ENCODE results near the gene AGAP2.

The AGAP2 gene

GRCh38 chr12:57766464-57767304 is 28.1 kb upstream of the AGAP2 start, which contains the start of gene CYP27B1:
Gene CYP27B1 (minus strand): TSS chr12:57767078. CDS start chr12:57767041, 37 bp downstream.
- H3K27me3 Mint-ChIP-seq (ENCODE audit: low read depth, poor library complexity) = peaks cover 76% of the 10 kb centered on the region
- H3K4me1 Mint-ChIP-seq = peaks cover 37% of the 10 kb centered on the region
- peak within 1 kb of the TSS; percentile 55 for H3K4me3 Mint-ChIP-seq
- peak; percentile 23 for DNase-seq
- no peak within 1 kb of the TSS for H3K27ac Mint-ChIP-seq
- H3K9me3 Mint-ChIP-seq = peaks cover 4% of the 10 kb centered on the region
- peaks cover 33% of the 10 kb centered on the region for H3K36me3 Mint-ChIP-seq (ENCODE audit: low read depth)
- TF ChIP-seq CTCF (IDR thresholded peaks at IDR 0.05) = no peak

- Mint-ChIP-seq H3K9me3 (peaks cover 4% of the 10 kb centered on the region), H3K4me1 (peaks cover 29% of the 10 kb centered on the region), H3K27ac (no peak overlapping the region), H3K4me3 (peak overlapping the region; percentile 55), H3K27me3 (ENCODE audit: low read depth, poor library complexity) (peaks cover 83% of the 10 kb centered on the region), H3K36me3 (ENCODE audit: low read depth) (peaks cover 33% of the 10 kb centered on the region)
- no peak for TF ChIP-seq CTCF (IDR thresholded peaks at IDR 0.05)
- DNase-seq = peak; percentile 31
Observed at GRCh38 chr12:57765698-57766463, 27.3 kb upstream of the AGAP2 start.

GRCh38 chr12:57765003-57765697 is 26.6 kb upstream of the AGAP2 start:
- Mint-ChIP-seq H3K36me3 (ENCODE audit: low read depth) (peaks cover 27% of the 10 kb centered on the region), H3K4me1 (peaks cover 22% of the 10 kb centered on the region), H3K27me3 (ENCODE audit: low read depth, poor library complexity) (peaks cover 91% of the 10 kb centered on the region), H3K9me3 (peaks cover 4% of the 10 kb centered on the region), H3K4me3 (peak overlapping the region; percentile 44), H3K27ac (no peak overlapping the region)
- peak; percentile 47 for DNase-seq
- no peak for TF ChIP-seq CTCF (IDR thresholded peaks at IDR 0.05)

GRCh38 chr12:57764662-57765002 is 26.1 kb upstream of the AGAP2 start:
- H3K4me1 Mint-ChIP-seq = peaks cover 17% of the 10 kb centered on the region
- peaks cover 4% of the 10 kb centered on the region for H3K9me3 Mint-ChIP-seq
- no peak for DNase-seq
- H3K27me3 Mint-ChIP-seq (ENCODE audit: low read depth, poor library complexity) = peaks cover 95% of the 10 kb centered on the region
- no peak overlapping the region for H3K27ac Mint-ChIP-seq
- TF ChIP-seq CTCF (IDR thresholded peaks at IDR 0.05) = no peak
- no peak overlapping the region for H3K4me3 Mint-ChIP-seq
- H3K36me3 Mint-ChIP-seq (ENCODE audit: low read depth) = peaks cover 21% of the 10 kb centered on the region

- Mint-ChIP-seq H3K4me1 (peaks cover 16% of the 10 kb centered on the region), H3K27me3 (ENCODE audit: low read depth, poor library complexity) (peaks cover 98% of the 10 kb centered on the region)
Observed at GRCh38 chr12:57763881-57764661, 25.5 kb upstream of the AGAP2 start.

More at GRCh38 chr12:57763881-57764661, 25.5 kb upstream of the AGAP2 start:
- H3K9me3 Mint-ChIP-seq = peaks cover 4% of the 10 kb centered on the region
- H3K27ac Mint-ChIP-seq = no peak overlapping the region
- no peak for DNase-seq
- peaks cover 18% of the 10 kb centered on the region for H3K36me3 Mint-ChIP-seq (ENCODE audit: low read depth)
- TF ChIP-seq CTCF (IDR thresholded peaks at IDR 0.05) = no peak
- H3K4me3 Mint-ChIP-seq = peak overlapping the region; percentile 35

Data from nephron progenitor cell (in vitro differentiated cells).